ENCODE measurements around the gene GPR161.

GRCh38 chr1:168098534-168099320 lies 38.0 kb downstream of the GPR161 start:
- TF ChIP-seq CTCF (conservative IDR thresholded peaks at IDR 0.05 in 1 of 2, IDR thresholded peaks at IDR 0.05 in 1 of 2; ENCODE audit: low read depth in 1 of 2, low read length in 2 of 2) (no peak), EZH2 (IDR thresholded peaks at IDR 0.05; ENCODE audit: low read length, missing control alignments) (no peak)
